HCT116 (cell line): ENCODE data around the gene KLHL2. TPM values are rescaled to one million over a fixed set of nuclear protein-coding genes. Genes with fewer than 3 reads are reported as not detected.

Source experiments
- ATAC-seq: fragments of 200-7000 bp; cut with Tn5 transposase; 2 replicates; pipeline ENCODE4 v1.9.1; 2020; ENCODE audit warnings: mild to moderate bottlenecking, moderate library complexity
- BruUV-seq: library from RNA; stranded (reverse); fragments of 400-500 nt; replicated peaks from 2 replicates; lab custom pipeline; 2021; lab: Mats Ljungman, UMichigan
- CTCF ChIA-PET: fragments of 300-600 bp; sonication (Branson Sonifier 250); formaldehyde crosslinking; loops from one replicate; lab custom pipeline; 2021; ENCODE audit warnings: antibody characterized with exemption; lab: Charles Lee
- POLR2A ChIA-PET: fragments of 300-600, 350-600 bp; sonication (Branson Sonifier 250); formaldehyde crosslinking; loops from one replicate; lab custom pipeline; 2021; ENCODE audit warnings: antibody characterized with exemption; lab: Charles Lee
- RAD21 ChIA-PET, 2 experiments: fragments of 300-600 bp; sonication (Branson Sonifier 250); formaldehyde crosslinking; loops; one replicate each; lab custom pipeline; 2023; ENCODE audit warnings: low total read pairs in 2 of 2; ENCODE audit not compliant: uncharacterized antibody in 2 of 2, unreplicated experiment in 2 of 2, low non-redundant PET in 1 of 2; lab: Charles Lee
- DNase-seq: peaks from one replicate; pipeline ENCODE4 v3.0.0-alpha.2; 2010; ENCODE audit warnings: low read depth, low spot score
- H2AFZ ChIP-seq: fragments of 200-600 bp; shearing (Covaris generic), sonication (generic); 2 replicates; pipeline ENCODE4 v1.6.1; 2017; ENCODE audit warnings: low read depth, mixed run types, mixed read lengths, antibody characterized with exemption, low read length; ENCODE audit not compliant: poor library complexity, severe bottlenecking
- H3K27ac ChIP-seq: 2 replicates; pipeline ENCODE4 v1.5.1; 2012; ENCODE audit warnings: low read depth, low read length
- H3K27me3 ChIP-seq: fragments of 200-600 bp; sonication (generic); 2 replicates; pipeline ENCODE4 v1.6.1; 2016; ENCODE audit warnings: mixed run types, low read length, mixed read lengths; ENCODE audit not compliant: insufficient read depth
- H3K36me3 ChIP-seq, 2 experiments: fragments of 200-500 bp in 1 of 2; fragments of 200-600 bp in 1 of 2; sonication (Bioruptor generic) in 1 of 2; sonication (generic) in 1 of 2; 2 replicates each; pipeline versions ENCODE4 v1.5.1 to v1.6.1; 2014 to 2016; ENCODE audit warnings: low read length in 2 of 2, inconsistent platforms in 1 of 2, mixed read lengths in 1 of 2, mixed run types in 1 of 2; ENCODE audit not compliant: insufficient read depth in 2 of 2, control insufficient read depth in 1 of 2
- H3K4me1 ChIP-seq, 2 experiments: fragments of 200-600 bp in 1 of 2; sonication (generic) in 1 of 2; 2 replicates each; pipeline versions ENCODE4 v1.5.1 to v1.6.1; 2012 to 2017; ENCODE audit warnings: low read length in 2 of 2, inconsistent platforms in 1 of 2, mild to moderate bottlenecking in 1 of 2, mixed read lengths in 1 of 2, mixed run types in 1 of 2, moderate library complexity in 1 of 2; ENCODE audit not compliant: insufficient read depth in 2 of 2, control insufficient read depth in 1 of 2
- H3K4me2 ChIP-seq: fragments of 200-600 bp; sonication (generic); 2 replicates; pipeline ENCODE4 v1.6.1; 2017; ENCODE audit warnings: mixed run types, low read length, mixed read lengths
- H3K4me3 ChIP-seq, 2 experiments: fragments of 200-600 bp in 1 of 2; sonication (generic) in 1 of 2; replicated peaks in 1 of 2; 2 replicates each; pipeline ENCODE4 v1.5.1; 2011 to 2016; ENCODE audit warnings: low read length in 2 of 2, control low read depth in 1 of 2, low read depth in 1 of 2, mild to moderate bottlenecking in 1 of 2, mixed read lengths in 1 of 2, mixed run types in 1 of 2
- H3K79me2 ChIP-seq: fragments of 200-600 bp; sonication (generic); 2 replicates; pipeline ENCODE4 v1.6.1; 2017; ENCODE audit warnings: mild to moderate bottlenecking, mixed run types, low read length, moderate library complexity, mixed read lengths; ENCODE audit not compliant: insufficient read depth
- H3K9ac ChIP-seq: fragments of 200-600 bp; sonication (generic); 2 replicates; pipeline ENCODE4 v1.6.1; 2016; ENCODE audit warnings: low read length, mixed read lengths
- H3K9me2 ChIP-seq: fragments of 200-600 bp; sonication (generic), shearing (Covaris generic); 2 replicates; pipeline ENCODE4 v1.6.1; 2017; ENCODE audit warnings: mixed run types, mild to moderate bottlenecking, moderate library complexity; ENCODE audit not compliant: insufficient read depth
- H3K9me3 ChIP-seq, 2 experiments: fragments of 200-500 bp in 1 of 2; fragments of 200-600 bp in 1 of 2; sonication (Bioruptor generic) in 1 of 2; sonication (generic) in 1 of 2; 2 replicates each; pipeline ENCODE4 v1.6.1; 2014 to 2017; ENCODE audit warnings: low read length in 2 of 2, mixed read lengths in 2 of 2, inconsistent platforms in 1 of 2, low read depth in 1 of 2, mild to moderate bottlenecking in 1 of 2, mixed run types in 1 of 2, moderate library complexity in 1 of 2; ENCODE audit not compliant: control insufficient read depth in 1 of 2, insufficient read depth in 1 of 2
- H4K20me1 ChIP-seq: fragments of 200-600 bp; sonication (generic), shearing (Covaris generic); 2 replicates; pipeline ENCODE4 v1.6.1; 2017; ENCODE audit warnings: mixed run types, mild to moderate bottlenecking, moderate library complexity; ENCODE audit not compliant: insufficient read depth
- ATF3 ChIP-seq: IDR thresholded peaks from 2 replicates; pipeline ENCODE4 v1.6.1; 2012
- CEBPB ChIP-seq: IDR thresholded peaks from 2 replicates; pipeline ENCODE4 v1.6.1; 2012; ENCODE audit warnings: low read depth
- CTCF ChIP-seq, 3 experiments: fragments of 200-600 bp in 1 of 3; sonication (generic) in 1 of 3; IDR thresholded peaks in 2 of 3; conservative IDR thresholded peaks in 1 of 3; 2 replicates each; pipeline ENCODE4 v1.5.1; 2012 to 2017; ENCODE audit warnings: low read depth in 2 of 3, low read length in 2 of 3, antibody characterized with exemption in 1 of 3, borderline replicate concordance in 1 of 3, control low read depth in 1 of 3, mild to moderate bottlenecking in 1 of 3, mixed read lengths in 1 of 3, mixed run types in 1 of 3, moderate library complexity in 1 of 3; ENCODE audit not compliant: insufficient read depth in 1 of 3
- EGR1 ChIP-seq: IDR thresholded peaks from 2 replicates; pipeline ENCODE4 v1.6.1; 2012; ENCODE audit warnings: low read depth
- ELF1 ChIP-seq: IDR thresholded peaks from 2 replicates; pipeline ENCODE4 v1.6.1; 2012; ENCODE audit warnings: low read depth, borderline replicate concordance
- EZH2 ChIP-seq: fragments of 200-600 bp; sonication (generic); IDR thresholded peaks from 2 replicates; pipeline ENCODE4 v1.6.1; 2017; ENCODE audit warnings: antibody characterized with exemption, mixed run types
- EZH2phosphoT487 ChIP-seq: fragments of 200-600 bp; IDR thresholded peaks from 2 replicates; pipeline ENCODE4 v1.6.1; 2018; ENCODE audit warnings: antibody characterized with exemption, borderline replicate concordance
- JUND ChIP-seq: IDR thresholded peaks from 2 replicates; pipeline ENCODE4 v1.6.1; 2012
- POLR2A ChIP-seq: IDR thresholded peaks from 2 replicates; pipeline ENCODE4 v1.7.0; 2011; ENCODE audit warnings: borderline replicate concordance; ENCODE audit not compliant: insufficient read depth, insufficient read length; ENCODE audit errors: extremely low read depth
- POLR2AphosphoS5 ChIP-seq: IDR thresholded peaks from 2 replicates; pipeline ENCODE4 v1.6.1; 2011; ENCODE audit warnings: mild to moderate bottlenecking, low read depth, low read length, moderate library complexity
- RAD21 ChIP-seq: IDR thresholded peaks from 2 replicates; pipeline ENCODE4 v1.6.1; 2012; ENCODE audit warnings: low read depth, mild to moderate bottlenecking
- SIN3A ChIP-seq: IDR thresholded peaks from 2 replicates; pipeline ENCODE4 v1.6.1; 2012; ENCODE audit warnings: low read depth
- SP1 ChIP-seq: IDR thresholded peaks from 2 replicates; pipeline ENCODE4 v1.6.1; 2012; ENCODE audit warnings: low read depth
- SRF ChIP-seq: IDR thresholded peaks from 2 replicates; pipeline ENCODE4 v1.6.1; 2012; ENCODE audit warnings: low read depth
- ZFX ChIP-seq: fragments of 450-650 bp; IDR thresholded peaks from 2 replicates; pipeline ENCODE4 v1.6.1; 2017
- ZNF274 ChIP-seq: fragments of 200-500 bp; sonication (Bioruptor generic); IDR thresholded peaks from 2 replicates; pipeline ENCODE4 v1.6.1; 2014; ENCODE audit warnings: mild to moderate bottlenecking, low read depth, low read length, inconsistent platforms
- intact Hi-C: fragments of 100-400 bp; cut with micrococcal nuclease; formaldehyde crosslinking; loops from 2 replicates; pipeline ENCODE4 v1.10.0; 2022
- total RNA-seq: library from RNA; stranded (reverse); gene quantifications from one replicate; pipeline ENCODE4 v1.2.1, GENCODE V29; 2021; ENCODE audit not compliant: unreplicated experiment
- TF ChIP-seq, protein P1 (sequence below): IDR thresholded peaks from 2 replicates; pipeline ENCODE4 v1.6.1; 2011; ENCODE audit warnings: mild to moderate bottlenecking, low read length, moderate library complexity; ENCODE audit not compliant: insufficient replicate concordance; ENCODE audit errors: extremely low read depth
- TF ChIP-seq, protein P2 (sequence below): IDR thresholded peaks from 2 replicates; pipeline ENCODE4 v1.6.1; 2012
- TF ChIP-seq, protein P3 (sequence below): IDR thresholded peaks from 2 replicates; pipeline ENCODE4 v1.6.1; 2012; ENCODE audit warnings: low read depth

The KLHL2 gene
- total RNA-seq, 1 experiment from 2014 or later: 24.6 TPM

- Histone ChIP-seq H3K9ac (no peak overlapping the region), H3K4me1 (no peaks in the 10 kb centered on the region), H3K36me3 (no peaks in the 10 kb centered on the region), H3K9me2 (no peaks in the 10 kb centered on the region), H3K4me3 (no peak overlapping the region), H4K20me1 (no peaks in the 10 kb centered on the region), H3K4me2 (no peak overlapping the region), H3K9me3 (no peaks in the 10 kb centered on the region), H2AFZ (no peak overlapping the region), H3K27me3 (no peaks in the 10 kb centered on the region), H3K79me2 (no peaks in the 10 kb centered on the region), H3K27ac (no peak overlapping the region)
- POLR2A ChIA-PET: no interaction called here
- intact Hi-C loops: no loop called here
- RAD21 ChIA-PET: no interaction called here
- CTCF ChIA-PET: no interaction called here
- ATAC-seq (no peak), DNase-seq (no peak)
- BruUV-seq: no TSS peak
- TF ChIP-seq, protein P1, sequence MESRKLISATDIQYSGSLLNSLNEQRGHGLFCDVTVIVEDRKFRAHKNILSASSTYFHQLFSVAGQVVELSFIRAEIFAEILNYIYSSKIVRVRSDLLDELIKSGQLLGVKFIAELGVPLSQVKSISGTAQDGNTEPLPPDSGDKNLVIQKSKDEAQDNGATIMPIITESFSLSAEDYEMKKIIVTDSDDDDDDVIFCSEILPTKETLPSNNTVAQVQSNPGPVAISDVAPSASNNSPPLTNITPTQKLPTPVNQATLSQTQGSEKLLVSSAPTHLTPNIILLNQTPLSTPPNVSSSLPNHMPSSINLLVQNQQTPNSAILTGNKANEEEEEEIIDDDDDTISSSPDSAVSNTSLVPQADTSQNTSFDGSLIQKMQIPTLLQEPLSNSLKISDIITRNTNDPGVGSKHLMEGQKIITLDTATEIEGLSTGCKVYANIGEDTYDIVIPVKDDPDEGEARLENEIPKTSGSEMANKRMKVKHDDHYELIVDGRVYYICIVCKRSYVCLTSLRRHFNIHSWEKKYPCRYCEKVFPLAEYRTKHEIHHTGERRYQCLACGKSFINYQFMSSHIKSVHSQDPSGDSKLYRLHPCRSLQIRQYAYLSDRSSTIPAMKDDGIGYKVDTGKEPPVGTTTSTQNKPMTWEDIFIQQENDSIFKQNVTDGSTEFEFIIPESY: no peak
- TF ChIP-seq, protein P2, sequence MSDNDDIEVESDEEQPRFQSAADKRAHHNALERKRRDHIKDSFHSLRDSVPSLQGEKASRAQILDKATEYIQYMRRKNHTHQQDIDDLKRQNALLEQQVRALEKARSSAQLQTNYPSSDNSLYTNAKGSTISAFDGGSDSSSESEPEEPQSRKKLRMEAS: no peak
- no peak for TF ChIP-seq SIN3A
- no peak for TF ChIP-seq ZFX
- no peak for TF ChIP-seq ATF3
- TF ChIP-seq SP1: no peak
- TF ChIP-seq EZH2: no peak
- TF ChIP-seq EGR1: no peak
- TF ChIP-seq ZNF274: no peak
- TF ChIP-seq EZH2phosphoT487: no peak
- no peak for TF ChIP-seq SRF
- TF ChIP-seq, protein P3, sequence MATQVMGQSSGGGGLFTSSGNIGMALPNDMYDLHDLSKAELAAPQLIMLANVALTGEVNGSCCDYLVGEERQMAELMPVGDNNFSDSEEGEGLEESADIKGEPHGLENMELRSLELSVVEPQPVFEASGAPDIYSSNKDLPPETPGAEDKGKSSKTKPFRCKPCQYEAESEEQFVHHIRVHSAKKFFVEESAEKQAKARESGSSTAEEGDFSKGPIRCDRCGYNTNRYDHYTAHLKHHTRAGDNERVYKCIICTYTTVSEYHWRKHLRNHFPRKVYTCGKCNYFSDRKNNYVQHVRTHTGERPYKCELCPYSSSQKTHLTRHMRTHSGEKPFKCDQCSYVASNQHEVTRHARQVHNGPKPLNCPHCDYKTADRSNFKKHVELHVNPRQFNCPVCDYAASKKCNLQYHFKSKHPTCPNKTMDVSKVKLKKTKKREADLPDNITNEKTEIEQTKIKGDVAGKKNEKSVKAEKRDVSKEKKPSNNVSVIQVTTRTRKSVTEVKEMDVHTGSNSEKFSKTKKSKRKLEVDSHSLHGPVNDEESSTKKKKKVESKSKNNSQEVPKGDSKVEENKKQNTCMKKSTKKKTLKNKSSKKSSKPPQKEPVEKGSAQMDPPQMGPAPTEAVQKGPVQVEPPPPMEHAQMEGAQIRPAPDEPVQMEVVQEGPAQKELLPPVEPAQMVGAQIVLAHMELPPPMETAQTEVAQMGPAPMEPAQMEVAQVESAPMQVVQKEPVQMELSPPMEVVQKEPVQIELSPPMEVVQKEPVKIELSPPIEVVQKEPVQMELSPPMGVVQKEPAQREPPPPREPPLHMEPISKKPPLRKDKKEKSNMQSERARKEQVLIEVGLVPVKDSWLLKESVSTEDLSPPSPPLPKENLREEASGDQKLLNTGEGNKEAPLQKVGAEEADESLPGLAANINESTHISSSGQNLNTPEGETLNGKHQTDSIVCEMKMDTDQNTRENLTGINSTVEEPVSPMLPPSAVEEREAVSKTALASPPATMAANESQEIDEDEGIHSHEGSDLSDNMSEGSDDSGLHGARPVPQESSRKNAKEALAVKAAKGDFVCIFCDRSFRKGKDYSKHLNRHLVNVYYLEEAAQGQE: no peak
- TF ChIP-seq RAD21: no peak
- no peak for TF ChIP-seq ELF1
- TF ChIP-seq CEBPB: no peak
- TF ChIP-seq JUND: no peak
- TF ChIP-seq POLR2A: no peak
- no peak for TF ChIP-seq POLR2AphosphoS5
- TF ChIP-seq CTCF (IDR thresholded peaks at IDR 0.05 in 2 of 3, conservative IDR thresholded peaks at IDR 0.05 in 1 of 3; ENCODE audit: borderline replicate concordance in 1 of 3, insufficient read depth in 1 of 3, low read depth in 2 of 3, low read length in 2 of 3): no peak
- TF ChIP-seq, all 23 proteins: peak for 0
Observed at GRCh38 chr4:165164257-165164656, 43.1 kb upstream of the KLHL2 start.
